Omental fat pad (tissue), 4 donors: ENCODE results near the gene RALGPS1. TPM values are rescaled to one million over a fixed set of nuclear protein-coding genes. Genes with fewer than 3 reads are reported as not detected.
A peak's percentile ranks its signal among the peaks of the same experiment; 100 is the strongest.
"Not testable (repeated sequence)": the region's sequence is repeated elsewhere in the genome, so short reads cannot be mapped to it uniquely, and the experiment has no call there.

Source experiments
- ATAC-seq: fragments of 150-250 bp; one replicate; pipeline ENCODE4 v1.9.1; 2016; ENCODE audit warnings: mild to moderate bottlenecking, moderate library complexity; ENCODE audit not compliant: low FRiP score
- DNase-seq: peaks from one replicate; pipeline ENCODE4 v3.0.0-alpha.2; 2019; ENCODE audit warnings: low spot score
- CTCF ChIP-seq, 3 donors: fragments of 450-650 bp; IDR thresholded peaks; one replicate each; pipeline ENCODE4 v1.5.1; 2016 to 2017; ENCODE audit warnings: antibody characterized with exemption in 3 of 3, mild to moderate bottlenecking in 3 of 3, moderate library complexity in 2 of 3
- total RNA-seq, 4 donors: library from RNA; depleted of rRNA; stranded (reverse); fragments of >200 nt; gene quantifications; one replicate each; pipeline ENCODE4 v1.1.0, GENCODE V29; 2016

Gene RALGPS1
- total RNA-seq, 4 donors from 2014 or later = 4.0 to 15.3 (median 4.8) TPM

GRCh38 chr9:127140181-127140580 is 225.6 kb downstream of the RALGPS1 start:
- no peak for TF ChIP-seq CTCF (IDR thresholded peaks at IDR 0.05)
- ATAC-seq = no peak
- no peak for DNase-seq

- no peak for TF ChIP-seq CTCF (IDR thresholded peaks at IDR 0.05)
- DNase-seq = no peak
- ATAC-seq = peak; percentile 71
These were observed 226.5 kb downstream of the RALGPS1 start for GRCh38 chr9:127140842-127141675.

GRCh38 chr9:127142291-127142690 is 227.7 kb downstream of the RALGPS1 start:
- no peak for TF ChIP-seq CTCF (IDR thresholded peaks at IDR 0.05)
- DNase-seq = no peak
- no peak for ATAC-seq

- TF ChIP-seq CTCF (IDR thresholded peaks at IDR 0.05) = no peak
- DNase-seq (no peak), ATAC-seq (no peak)
These were observed 228.4 kb downstream of the RALGPS1 start for GRCh38 chr9:127142931-127143464.

- DNase-seq = no peak
- ATAC-seq = no peak
- TF ChIP-seq CTCF (IDR thresholded peaks at IDR 0.05) = no peak
These were observed 229.4 kb downstream of the RALGPS1 start for GRCh38 chr9:127143920-127144465.

DNA sequence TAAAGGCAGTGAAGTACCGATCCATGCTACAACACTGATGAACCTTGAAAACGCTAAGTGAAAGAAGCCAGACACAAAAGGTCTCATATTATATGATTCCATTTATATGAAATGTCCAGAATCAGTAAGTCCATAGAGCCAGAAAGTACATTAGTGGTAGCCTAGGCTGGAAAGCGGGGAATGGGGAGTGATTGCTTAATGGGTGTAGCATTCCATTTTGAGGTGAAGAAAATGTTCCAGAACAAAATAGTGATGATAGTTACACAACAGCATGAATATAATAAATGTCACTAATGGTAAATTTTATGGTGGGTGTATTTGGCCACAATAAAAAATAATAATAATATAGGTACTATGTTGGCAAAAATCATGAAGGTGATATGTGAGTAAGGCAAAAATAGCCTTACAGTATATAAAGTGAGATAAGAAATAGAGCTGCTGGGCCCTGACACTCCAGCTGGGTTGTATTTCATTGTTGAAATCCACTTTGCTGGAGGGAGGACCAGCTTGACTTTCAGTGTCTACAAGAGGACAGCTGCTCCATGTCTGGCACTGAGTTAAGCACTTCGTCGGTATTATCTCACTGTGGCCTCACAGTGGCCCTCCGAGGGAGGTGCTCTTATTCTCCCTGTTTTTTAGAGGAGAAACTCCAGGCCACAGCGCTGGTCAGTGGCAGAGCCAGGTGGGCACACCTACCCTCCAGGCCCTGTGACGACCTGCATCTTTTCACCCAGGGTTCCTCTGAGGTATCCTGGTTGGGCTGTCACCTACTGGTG is 230.3 kb downstream of the RALGPS1 start:
- no peak for DNase-seq
- no peak for TF ChIP-seq CTCF (IDR thresholded peaks at IDR 0.05)

GRCh38 chr9:127146841-127147240 is 232.3 kb downstream of the RALGPS1 start:
- not testable (repeated sequence) for ATAC-seq, DNase-seq

More for the DNA sequence above, 230.3 kb downstream of the RALGPS1 start:
- no peak for ATAC-seq
